Mucosa of descending colon (tissue), 3 donors: Measurements from ENCODE around the gene MRPL36. TPM values are rescaled to one million over a fixed set of nuclear protein-coding genes. Genes with fewer than 3 reads are reported as not detected.
"Not testable (repeated sequence)": the region's sequence is repeated elsewhere in the genome, so short reads cannot be mapped to it uniquely, and the experiment has no call there.

Experiments used
- ATAC-seq: fragments of 200-7000 bp; cut with Tn5 transposase; one replicate; pipeline ENCODE4 v1.9.1; 2020; ENCODE audit warnings: mild to moderate bottlenecking, moderate library complexity
- DNase-seq, 3 donors: peaks; one replicate each; pipeline ENCODE4 v3.0.0-alpha.2; 2020
- H3K36me3 ChIP-seq: fragments of 200-600 bp; one replicate; pipeline ENCODE4 v1.8.0; 2021; ENCODE audit warnings: low read depth, mild to moderate bottlenecking
- H3K4me1 ChIP-seq: fragments of 200-600 bp; one replicate; pipeline ENCODE4 v1.8.0; 2021; ENCODE audit warnings: low read depth, mild to moderate bottlenecking
- H3K4me3 ChIP-seq: fragments of 200-600 bp; one replicate; pipeline ENCODE4 v1.8.0; 2021; ENCODE audit warnings: mild to moderate bottlenecking
- H3K9me3 ChIP-seq: fragments of 200-600 bp; one replicate; pipeline ENCODE4 v1.8.0; 2021; ENCODE audit warnings: mild to moderate bottlenecking
- intact Hi-C, 2 donors: fragments of 100-400 bp; cut with DNase I in 1 of 2; cut with micrococcal nuclease in 1 of 2; formaldehyde crosslinking; loops; one replicate each; pipeline versions ENCODE4 v1.11.0 to v1.11.1; 2022; cut with DNase I, micrococcal nuclease
- total RNA-seq, 3 donors: library from RNA; stranded (reverse); fragmentation: NEBNext Ultra II Directional in 2 of 3; extraction: Animal tissue kit (Norgen Biotek cat#: 25700) in 2 of 3; gene quantifications; one replicate each; pipeline versions ENCODE4 v1.2.1 to v1.2.4, GENCODE V29; 2021 to 2023
- TF ChIP-seq, protein P1 (sequence below): fragments of 200-600 bp; IDR thresholded peaks from one replicate; pipeline ENCODE4 v1.8.0; 2022; ENCODE audit warnings: antibody characterized with exemption, mild to moderate bottlenecking
- donor health status: DM: no; HTN: no; CAD: no; lungs with moderate emphysema.
- donor health status: DM: no; HTN: no; CAD: no.
- donor health status: DM: no; HTN: yes; CAD: no.

MRPL36 gene
- total RNA-seq, 3 donors from 2014 or later: 26.3 to 41.4 (median 28.6) TPM

DNA sequence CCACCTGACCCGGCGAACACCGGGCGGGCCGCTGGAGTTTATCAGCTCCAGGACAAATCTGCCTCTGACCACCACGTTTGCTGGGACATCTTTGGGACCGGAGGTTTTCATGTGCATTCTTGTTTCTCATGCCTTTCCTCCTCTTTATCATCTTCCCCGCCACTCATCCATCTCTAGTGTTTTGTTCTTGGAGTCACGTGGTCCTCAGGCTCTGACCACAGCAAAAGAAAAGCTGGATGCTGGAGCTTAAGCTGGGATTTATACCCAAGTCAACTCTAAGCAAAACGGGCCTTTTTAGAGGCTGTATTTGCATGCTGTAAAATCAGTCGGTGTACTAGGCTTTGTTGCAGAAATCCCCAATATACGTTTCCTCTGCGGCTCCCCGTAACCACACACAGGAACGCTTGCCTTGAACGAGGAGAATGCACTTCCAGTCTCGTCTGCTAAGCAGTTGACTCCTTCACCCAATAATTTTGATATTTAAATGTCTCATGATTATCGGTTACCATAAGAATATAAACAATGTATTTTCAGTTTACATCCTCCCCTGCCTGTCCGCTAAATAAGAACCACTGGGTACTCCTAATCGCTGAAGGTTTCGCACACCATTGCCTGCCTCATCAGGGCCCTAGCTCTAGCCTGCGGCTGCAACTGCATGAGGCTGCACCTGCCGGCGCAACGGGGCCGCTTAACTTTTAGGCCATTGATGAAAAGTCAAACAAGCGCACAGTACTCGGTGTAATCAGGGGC lies 1.0 kb upstream of the MRPL36 start:
- intact Hi-C loops: no loop called here
- no peaks in the 10 kb centered on the region for H3K36me3 ChIP-seq
- DNase-seq: peak in 1 of 3 donors; percentile 35

DNA sequence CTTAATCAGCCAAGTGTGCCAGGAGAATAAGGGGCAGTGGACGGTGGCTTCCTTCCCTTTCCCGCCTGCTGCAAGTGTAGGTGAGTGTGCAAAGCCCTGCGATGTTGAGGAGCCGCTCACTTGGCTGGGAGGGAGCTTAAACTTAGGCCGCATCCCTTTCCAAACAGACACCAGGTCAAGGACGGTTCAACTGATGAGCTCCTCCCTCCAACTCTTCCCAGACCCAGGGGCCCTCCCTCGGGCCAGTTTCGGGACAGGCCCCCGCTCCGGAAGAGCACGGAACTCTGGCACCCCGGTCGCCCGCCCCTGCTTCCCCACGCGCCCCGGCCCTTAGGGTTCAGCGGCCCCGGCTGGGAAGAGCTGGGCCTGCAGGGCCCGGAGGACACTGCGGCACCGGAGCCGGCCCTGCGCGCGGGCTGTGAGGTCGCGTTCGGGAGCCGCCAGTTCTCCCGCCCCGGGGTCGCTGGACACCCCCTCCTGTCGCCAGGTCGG lies 481 bp downstream of the MRPL36 start:
- peak; percentile 51 for ATAC-seq
- peak overlapping the region; percentile 89 for H3K4me3 ChIP-seq
- DNase-seq: peak in 1 of 3 donors; percentile 22
- peaks cover 6% of the 10 kb centered on the region for H3K4me1 ChIP-seq
- intact Hi-C loops: no loop called here
- H3K9me3 ChIP-seq: no peaks in the 10 kb centered on the region
- TF ChIP-seq, protein P1, sequence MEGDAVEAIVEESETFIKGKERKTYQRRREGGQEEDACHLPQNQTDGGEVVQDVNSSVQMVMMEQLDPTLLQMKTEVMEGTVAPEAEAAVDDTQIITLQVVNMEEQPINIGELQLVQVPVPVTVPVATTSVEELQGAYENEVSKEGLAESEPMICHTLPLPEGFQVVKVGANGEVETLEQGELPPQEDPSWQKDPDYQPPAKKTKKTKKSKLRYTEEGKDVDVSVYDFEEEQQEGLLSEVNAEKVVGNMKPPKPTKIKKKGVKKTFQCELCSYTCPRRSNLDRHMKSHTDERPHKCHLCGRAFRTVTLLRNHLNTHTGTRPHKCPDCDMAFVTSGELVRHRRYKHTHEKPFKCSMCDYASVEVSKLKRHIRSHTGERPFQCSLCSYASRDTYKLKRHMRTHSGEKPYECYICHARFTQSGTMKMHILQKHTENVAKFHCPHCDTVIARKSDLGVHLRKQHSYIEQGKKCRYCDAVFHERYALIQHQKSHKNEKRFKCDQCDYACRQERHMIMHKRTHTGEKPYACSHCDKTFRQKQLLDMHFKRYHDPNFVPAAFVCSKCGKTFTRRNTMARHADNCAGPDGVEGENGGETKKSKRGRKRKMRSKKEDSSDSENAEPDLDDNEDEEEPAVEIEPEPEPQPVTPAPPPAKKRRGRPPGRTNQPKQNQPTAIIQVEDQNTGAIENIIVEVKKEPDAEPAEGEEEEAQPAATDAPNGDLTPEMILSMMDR: no peak
- H3K36me3 ChIP-seq: no peaks in the 10 kb centered on the region

More for the DNA sequence above, 1.0 kb upstream of the MRPL36 start:
- ATAC-seq: peak; percentile 51
- H3K4me3 ChIP-seq: peak overlapping the region; percentile 89
- H3K4me1 ChIP-seq: peaks cover 6% of the 10 kb centered on the region
- TF ChIP-seq, protein P1: no peak
- no peaks in the 10 kb centered on the region for H3K9me3 ChIP-seq

DNA sequence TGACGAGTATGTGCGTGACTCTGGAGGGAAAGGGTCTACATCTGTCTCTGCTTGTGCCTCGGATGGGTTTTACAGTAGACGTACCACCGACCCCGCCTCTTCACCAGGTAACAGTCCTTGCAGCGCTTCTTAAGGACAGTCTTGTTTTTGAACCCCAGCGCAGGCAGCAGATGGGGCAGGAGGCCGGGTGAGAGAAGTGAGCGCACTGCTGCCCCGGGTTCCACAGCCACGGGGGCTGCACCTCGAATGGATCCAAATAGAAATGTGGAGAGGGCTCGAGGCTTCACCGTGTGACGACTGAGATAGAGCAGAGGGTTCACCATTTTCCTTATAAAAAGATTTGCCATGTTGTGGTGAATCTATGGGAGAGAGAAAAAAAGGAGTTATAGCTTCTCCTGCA lies 1.0 kb downstream of the MRPL36 start:
- H3K4me1 ChIP-seq, intact Hi-C loops: not testable (repeated sequence)

DNA sequence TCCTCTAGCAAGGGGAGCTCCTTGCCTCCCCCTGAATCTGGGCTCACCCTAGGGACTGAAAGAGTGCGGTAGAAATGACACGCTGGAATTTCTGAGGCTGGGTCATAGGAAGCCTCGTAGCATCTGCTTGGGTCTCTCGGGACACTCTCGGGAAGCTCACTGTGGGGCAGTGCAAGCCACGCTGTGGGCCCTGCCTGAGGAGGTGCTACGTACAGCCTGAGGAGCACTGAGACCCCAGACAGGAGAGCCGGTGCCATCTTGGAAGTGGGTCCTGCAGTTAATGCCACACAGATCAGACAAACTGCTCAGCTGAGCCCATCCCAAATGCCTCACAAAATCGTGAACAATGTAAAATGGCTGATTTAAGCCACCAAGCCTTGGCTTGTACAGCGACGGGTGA lies 1.8 kb downstream of the MRPL36 start:
- peaks cover 6% of the 10 kb centered on the region for H3K4me1 ChIP-seq
- intact Hi-C loops: no loop called here
- no peaks in the 10 kb centered on the region for H3K9me3 ChIP-seq
- TF ChIP-seq, protein P1: no peak
- H3K4me3 ChIP-seq: no peak overlapping the region
- no peak for DNase-seq
- ATAC-seq: no peak
- no peaks in the 10 kb centered on the region for H3K36me3 ChIP-seq

More for the DNA sequence above, 1.0 kb downstream of the MRPL36 start:
- not testable (repeated sequence) for ATAC-seq, DNase-seq, H3K9me3 ChIP-seq, H3K4me3 ChIP-seq, H3K36me3 ChIP-seq

DNA sequence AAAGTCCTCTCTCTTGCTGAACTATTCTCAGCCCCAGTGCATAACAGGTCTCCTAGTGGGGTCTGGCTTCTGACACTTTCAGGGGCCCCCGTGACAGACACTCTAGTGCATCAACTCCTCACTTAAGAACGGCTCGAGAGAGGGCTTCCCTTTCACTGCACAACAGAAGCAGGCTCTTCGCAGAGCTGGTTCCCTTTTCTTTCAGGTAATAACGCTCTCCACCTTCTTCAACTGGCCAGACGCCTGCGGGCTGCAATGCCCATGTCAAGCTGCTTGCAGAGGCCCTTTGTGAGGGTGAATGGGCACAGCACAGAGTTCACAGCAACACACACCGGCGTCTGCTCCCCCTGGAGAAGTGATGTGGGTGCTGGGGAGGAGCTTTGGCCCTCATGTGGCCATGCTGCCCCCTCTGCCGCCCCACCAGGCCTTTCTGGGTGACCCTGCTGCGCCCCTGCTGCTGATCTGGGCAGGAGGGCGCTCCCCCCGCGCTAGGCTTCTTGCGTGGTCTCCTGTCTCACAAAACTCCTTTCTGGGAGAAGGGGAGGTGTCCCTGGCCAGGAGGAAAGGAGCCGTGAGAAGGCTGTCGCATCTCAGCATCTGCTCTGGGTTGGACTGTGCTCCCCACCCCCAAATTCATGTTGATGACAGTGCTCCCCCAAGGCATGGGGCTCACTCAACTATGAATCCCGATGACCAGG lies 2.4 kb downstream of the MRPL36 start:
- peaks cover 6% of the 10 kb centered on the region for H3K4me1 ChIP-seq
- DNase-seq (no peak), ATAC-seq (no peak)
- H3K36me3 ChIP-seq: no peaks in the 10 kb centered on the region
- H3K4me3 ChIP-seq: no peak overlapping the region
- no peaks in the 10 kb centered on the region for H3K9me3 ChIP-seq
- intact Hi-C loops: no loop called here
- TF ChIP-seq, protein P1: no peak
